Upper lobe of left lung (tissue), 4 donors: ENCODE data around the gene SPOCK1.

Experiments used
- CTCF ChIP-seq, 6 experiments: fragments of 450-650 bp in 4 of 6; fragments of 200-600 bp in 2 of 6; sonication (generic) in 2 of 6; IDR thresholded peaks; one replicate each; pipeline ENCODE4 v1.5.1; 2016 to 2019; ENCODE audit warnings: antibody characterized with exemption in 6 of 6
- POLR2A ChIP-seq, 4 donors: fragments of 450-650 bp; IDR thresholded peaks; one replicate each; pipeline ENCODE4 v1.5.1; 2016 to 2017; ENCODE audit warnings: antibody characterized with exemption in 4 of 4, mild to moderate bottlenecking in 2 of 4
- POLR2AphosphoS5 ChIP-seq, 2 donors: sonication (generic); formaldehyde crosslinking; IDR thresholded peaks; one replicate each; pipeline ENCODE4 v1.5.1; 2017; ENCODE audit warnings: antibody characterized with exemption in 2 of 2

- TF ChIP-seq CTCF (IDR thresholded peaks at IDR 0.05) (no peak), POLR2AphosphoS5 (IDR thresholded peaks at IDR 0.05) (no peak), POLR2A (IDR thresholded peaks at IDR 0.05) (no peak)
Observed at GRCh38 chr5:137158691-137159090, 340.4 kb downstream of the SPOCK1 start.
